Stomach (tissue), 9 donors: ENCODE results near the gene STARD10. TPM values are rescaled to one million over a fixed set of nuclear protein-coding genes. Genes with fewer than 3 reads are reported as not detected.

ENCODE experiments used
- DNase-seq, 2 donors: peaks; one replicate each; pipeline versions ENCODE4 v3.0.0 to v3.0.0-alpha.2; 2013 to 2019
- H3K27ac ChIP-seq, 5 donors: fragments of 200-600 bp in 4 of 5; sonication (generic) in 4 of 5; one replicate each; pipeline ENCODE4 v1.5.1; 2013 to 2019; ENCODE audit warnings: mild to moderate bottlenecking in 1 of 5, moderate library complexity in 1 of 5
- H3K27me3 ChIP-seq, 3 donors: fragments of 200-600 bp; sonication (generic); one replicate each; pipeline ENCODE4 v1.5.1; 2017 to 2019; ENCODE audit warnings: mixed run types in 1 of 3
- H3K36me3 ChIP-seq, 4 donors: fragments of 200-600 bp; sonication (generic); 1 replicate in 3 of 4; 2 replicates in 1 of 4; pipeline ENCODE4 v1.5.1; 2016 to 2019
- H3K4me1 ChIP-seq, 4 donors: fragments of 200-600 bp; sonication (generic); one replicate each; pipeline ENCODE4 v1.5.1; 2016 to 2019
- H3K4me3 ChIP-seq, 4 donors: fragments of 200-600 bp; sonication (generic) in 3 of 4; one replicate each; pipeline ENCODE4 v1.5.1; 2016 to 2019; ENCODE audit warnings: mild to moderate bottlenecking in 1 of 4
- H3K9me3 ChIP-seq, 4 donors: fragments of 200-600 bp; sonication (generic); one replicate each; pipeline ENCODE4 v1.5.1; 2016 to 2019
- EP300 ChIP-seq: sonication (generic); formaldehyde crosslinking; IDR thresholded peaks from one replicate; pipeline ENCODE4 v1.6.1; 2017; ENCODE audit warnings: antibody characterized with exemption
- POLR2A ChIP-seq, 4 donors: fragments of 450-650 bp; IDR thresholded peaks; one replicate each; pipeline ENCODE4 v1.6.1; 2016; ENCODE audit warnings: antibody characterized with exemption in 4 of 4, control low read depth in 2 of 4, mild to moderate bottlenecking in 1 of 4, moderate library complexity in 1 of 4
- POLR2AphosphoS5 ChIP-seq, 3 donors: sonication (generic); formaldehyde crosslinking; IDR thresholded peaks; one replicate each; pipeline ENCODE4 v1.6.1; 2016; ENCODE audit warnings: antibody characterized with exemption in 3 of 3
- WGBS, 5 donors: extraction: QIAGEN DNeasy Blood & Tissue Kit in 3 of 5; methylation state at CpG; one replicate each; pipeline versions ENCODE4 v1.1.5 to v1.1.7; 2013 to 2018; 5-methylcytosine and 5-hydroxymethylcytosine counted together
- intact Hi-C: fragments of 100-400 bp; cut with DNase I; formaldehyde crosslinking; loops from one replicate; pipeline ENCODE4 v1.15.1; 2023; ENCODE audit warnings: low total_unique reads
- polyA plus RNA-seq, 3 donors: library from polyadenylated mRNA; stranded (reverse); fragments of 200-250 nt; gene quantifications; one replicate each; pipeline ENCODE4 v1.2.3, GENCODE V29; 2013
- total RNA-seq, 5 donors: library from RNA; depleted of rRNA; stranded (reverse); fragments of >200 nt; gene quantifications; one replicate each; pipeline versions ENCODE4 v1.1.0 to v1.2.3, GENCODE V29; 2014 to 2016
- TF ChIP-seq, protein P1 (sequence below), 7 experiments: fragments of 450-650 bp in 4 of 7; fragments of 200-600 bp in 3 of 7; sonication (generic) in 3 of 7; IDR thresholded peaks; one replicate each; pipeline ENCODE4 v1.5.1; 2016 to 2019; ENCODE audit warnings: antibody characterized with exemption in 7 of 7, control low read depth in 2 of 7, mild to moderate bottlenecking in 1 of 7
- donor health status: healthy with polysubstance abuse.
- donor health status: Bipolar disorder and iron deficiency.
- donor health status: healthy.

STARD10 gene
- total and polyA plus RNA-seq, 8 donors, result 125 to 950 (median 346) TPM

DNA sequence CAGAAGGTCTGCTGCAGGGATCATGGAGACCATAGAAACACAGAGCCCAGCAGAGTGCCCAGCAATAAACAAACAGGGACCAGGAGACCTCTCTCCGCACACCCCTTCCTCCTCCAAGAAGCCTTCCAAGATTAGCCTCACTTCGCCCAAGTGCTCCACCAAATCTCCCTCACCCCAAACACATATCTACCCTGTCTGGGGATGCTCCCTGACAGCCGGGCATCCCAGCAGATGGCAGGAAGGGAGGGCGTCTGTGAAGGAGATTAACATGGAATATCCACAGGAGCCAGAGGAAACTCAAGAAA, 68.2 kb downstream of the STARD10 start:
- Histone ChIP-seq H3K36me3 (peaks cover 0 to 17% (median 6%) of the 10 kb centered on the region in 4 donors), H3K27ac (peak overlapping the region in 2 of 5 donors; percentile 25 to 37), H3K27me3 (no peaks in the 10 kb centered on the region), H3K4me3 (no peak overlapping the region), H3K9me3 (no peaks in the 10 kb centered on the region), H3K4me1 (peaks cover 26 to 52% (median 36%) of the 10 kb centered on the region in 4 donors)
- 74 to 91% (median 85%) methylated on average over 3 to 4 of the region's 4 CpGs for WGBS, 5 donors
- intact Hi-C loops, result loop anchor here (10.0 kb wide), 1 partner anchor 89 kb away; the partner anchor contains the start of gene ATG16L2
- DNase-seq, result no peak
- TF ChIP-seq, protein P1, sequence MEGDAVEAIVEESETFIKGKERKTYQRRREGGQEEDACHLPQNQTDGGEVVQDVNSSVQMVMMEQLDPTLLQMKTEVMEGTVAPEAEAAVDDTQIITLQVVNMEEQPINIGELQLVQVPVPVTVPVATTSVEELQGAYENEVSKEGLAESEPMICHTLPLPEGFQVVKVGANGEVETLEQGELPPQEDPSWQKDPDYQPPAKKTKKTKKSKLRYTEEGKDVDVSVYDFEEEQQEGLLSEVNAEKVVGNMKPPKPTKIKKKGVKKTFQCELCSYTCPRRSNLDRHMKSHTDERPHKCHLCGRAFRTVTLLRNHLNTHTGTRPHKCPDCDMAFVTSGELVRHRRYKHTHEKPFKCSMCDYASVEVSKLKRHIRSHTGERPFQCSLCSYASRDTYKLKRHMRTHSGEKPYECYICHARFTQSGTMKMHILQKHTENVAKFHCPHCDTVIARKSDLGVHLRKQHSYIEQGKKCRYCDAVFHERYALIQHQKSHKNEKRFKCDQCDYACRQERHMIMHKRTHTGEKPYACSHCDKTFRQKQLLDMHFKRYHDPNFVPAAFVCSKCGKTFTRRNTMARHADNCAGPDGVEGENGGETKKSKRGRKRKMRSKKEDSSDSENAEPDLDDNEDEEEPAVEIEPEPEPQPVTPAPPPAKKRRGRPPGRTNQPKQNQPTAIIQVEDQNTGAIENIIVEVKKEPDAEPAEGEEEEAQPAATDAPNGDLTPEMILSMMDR (IDR thresholded peaks at IDR 0.05), result no peak
- TF ChIP-seq EP300, result no peak
- TF ChIP-seq POLR2A (IDR thresholded peaks at IDR 0.05), result no peak
- no peak for TF ChIP-seq POLR2AphosphoS5 (IDR thresholded peaks at IDR 0.05)

GRCh38 chr11:72724851-72725723, 68.8 kb downstream of the STARD10 start:
- H3K27ac ChIP-seq, result peak overlapping the region in 2 of 5 donors; percentile 25 to 37
- no peak for TF ChIP-seq EP300
- TF ChIP-seq, protein P1 (IDR thresholded peaks at IDR 0.05), result peak in 5 of 7 experiments; percentile 73 to 96 (median 90)
- no peak for TF ChIP-seq POLR2A (IDR thresholded peaks at IDR 0.05)
- peak in 1 of 3 donors; percentile 44 for TF ChIP-seq POLR2AphosphoS5 (IDR thresholded peaks at IDR 0.05)
- intact Hi-C loops, result loop anchor here (10.0 kb wide), 1 partner anchor 90 kb away; the partner anchor contains the start of gene ATG16L2
- H3K4me1 ChIP-seq, result peaks cover 32 to 53% (median 42%) of the 10 kb centered on the region in 4 donors
- H3K27me3 ChIP-seq, result no peaks in the 10 kb centered on the region
- no peaks in the 10 kb centered on the region for H3K9me3 ChIP-seq
- H3K36me3 ChIP-seq, result peaks cover 0 to 17% (median 6%) of the 10 kb centered on the region in 4 donors
- 38 to 57% (median 53%) methylated on average over 7 to 9 of the region's 9 CpGs for WGBS, 5 donors
- H3K4me3 ChIP-seq, result no peak overlapping the region
- peak; percentile 81 to 95 for DNase-seq

GRCh38 chr11:72724021-72724551, 69.8 kb downstream of the STARD10 start:
- H3K9me3 ChIP-seq, result no peaks in the 10 kb centered on the region
- no peak overlapping the region for H3K4me3 ChIP-seq
- no peaks in the 10 kb centered on the region for H3K27me3 ChIP-seq
- no peak for DNase-seq
- H3K4me1 ChIP-seq, result peaks cover 42 to 61% (median 52%) of the 10 kb centered on the region in 4 donors
- peak overlapping the region in 2 of 5 donors; percentile 84 to 88 for H3K27ac ChIP-seq
- 71 to 92% (median 90%) methylated on average over 4 to 5 of the region's 5 CpGs for whole genome bisulfite sequencing, 5 donors
- peaks cover 0 to 17% (median 6%) of the 10 kb centered on the region in 4 donors for H3K36me3 ChIP-seq
- intact Hi-C loops, result loop anchor here (10.0 kb wide), 1 partner anchor 91 kb away; the partner anchor contains the start of gene ATG16L2
- TF ChIP-seq EP300, result no peak
- TF ChIP-seq, protein P1 (IDR thresholded peaks at IDR 0.05), result no peak

DNA sequence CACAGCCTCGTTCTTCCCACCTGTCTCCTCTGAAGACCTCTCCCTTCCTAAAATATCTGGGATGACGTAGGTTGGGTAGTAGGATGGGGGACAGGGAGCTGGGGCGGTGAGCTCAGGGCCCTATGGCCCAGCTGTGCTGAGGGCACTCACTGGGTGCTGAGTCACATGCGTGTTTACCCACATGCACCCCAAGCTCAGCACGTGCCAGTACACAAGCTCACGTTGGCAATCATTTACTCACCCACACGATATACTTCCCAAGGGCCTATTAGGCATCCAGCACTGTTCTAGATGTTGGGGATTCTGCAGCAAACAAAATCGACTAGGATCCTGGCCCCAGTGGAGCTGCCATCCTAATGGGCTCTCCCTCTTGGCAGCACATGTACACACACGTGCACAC, 70.3 kb downstream of the STARD10 start:
- WGBS, 5 donors, result 42 to 67% (median 49%) methylated on average over 9 of the region's 9 CpGs
- Histone ChIP-seq H3K9me3 (no peaks in the 10 kb centered on the region), H3K36me3 (peaks cover 0 to 23% (median 10%) of the 10 kb centered on the region in 4 donors), H3K27ac (peak overlapping the region in 4 of 5 donors; percentile 84 to 92 (median 88)), H3K27me3 (no peaks in the 10 kb centered on the region), H3K4me3 (no peak overlapping the region), H3K4me1 (peaks cover 45 to 67% (median 55%) of the 10 kb centered on the region in 4 donors)
- TF ChIP-seq POLR2A (IDR thresholded peaks at IDR 0.05) (no peak), POLR2AphosphoS5 (IDR thresholded peaks at IDR 0.05) (peak in 1 of 3 donors; percentile 46)
- DNase-seq, result peak in 1 of 2 donors; percentile 53
- intact Hi-C loops, result loop anchor here (10.0 kb wide), 1 partner anchor 91 kb away; the partner anchor contains the start of gene ATG16L2
